ENCODE results near the gene CSTPP1.
"Not testable (repeated sequence)": the region's sequence is repeated elsewhere in the genome, so short reads cannot be mapped to it uniquely, and the experiment has no call there.

The CSTPP1 gene

GRCh38 chr11:47071791-47072261, 135.3 kb downstream of the CSTPP1 start:
- no peaks in the 10 kb centered on the region for H3K27me3 ChIP-seq (ENCODE audit: insufficient read depth, insufficient read length)
- no peak overlapping the region for H3K4me3 ChIP-seq (ENCODE audit: insufficient read length, low read depth)
- H3K4me1 ChIP-seq (ENCODE audit: insufficient read depth, insufficient read length) = no peaks in the 10 kb centered on the region
- TF ChIP-seq ZNF274 (IDR thresholded peaks at IDR 0.05; ENCODE audit: low read depth, low read length) = no peak
- no peak for TF ChIP-seq SUZ12 (IDR thresholded peaks at IDR 0.05; ENCODE audit: extremely low read depth, insufficient read depth, insufficient read length)
- H3K9me3 ChIP-seq (ENCODE audit: insufficient read depth, low read length) = no peaks in the 10 kb centered on the region
- no peak overlapping the region for H3K9ac ChIP-seq (ENCODE audit: insufficient read length, low read depth)
- no peaks in the 10 kb centered on the region for H3K36me3 ChIP-seq (ENCODE audit: insufficient read depth, insufficient read length, low read length)
- DNase-seq (ENCODE audit: low read depth, low spot score) = no peak

GRCh38 chr11:47078751-47079521, 142.4 kb downstream of the CSTPP1 start:
- H3K36me3 ChIP-seq (ENCODE audit: insufficient read depth, insufficient read length, low read length) = peaks cover 2% of the 10 kb centered on the region
- DNase-seq (ENCODE audit: low read depth, low spot score) = no peak
- H3K4me1 ChIP-seq (ENCODE audit: insufficient read depth, insufficient read length) = no peaks in the 10 kb centered on the region
- no peaks in the 10 kb centered on the region for H3K27me3 ChIP-seq (ENCODE audit: insufficient read depth, insufficient read length)
- H3K4me3 ChIP-seq (ENCODE audit: insufficient read length, low read depth) = no peak overlapping the region
- TF ChIP-seq YY1 (IDR thresholded peaks at IDR 0.05; ENCODE audit: insufficient read depth, insufficient read length) (no peak), ZNF274 (IDR thresholded peaks at IDR 0.05; ENCODE audit: low read depth, low read length) (no peak), SUZ12 (IDR thresholded peaks at IDR 0.05; ENCODE audit: extremely low read depth, insufficient read depth, insufficient read length) (no peak)
- no peak overlapping the region for H3K9ac ChIP-seq (ENCODE audit: insufficient read length, low read depth)
- H3K9me3 ChIP-seq (ENCODE audit: insufficient read depth, low read length) = no peaks in the 10 kb centered on the region

GRCh38 chr11:47080775-47081174, 144.2 kb downstream of the CSTPP1 start:
- not testable (repeated sequence) for DNase-seq (ENCODE audit: low read depth, low spot score); H3K36me3 ChIP-seq (ENCODE audit: insufficient read depth, insufficient read length, low read length); H3K9me3 ChIP-seq (ENCODE audit: insufficient read depth, low read length)

GRCh38 chr11:47083913-47084312, 147.4 kb downstream of the CSTPP1 start:
- H3K4me1 ChIP-seq (ENCODE audit: insufficient read depth, insufficient read length) = no peaks in the 10 kb centered on the region
- H3K9ac ChIP-seq (ENCODE audit: insufficient read length, low read depth) = no peak overlapping the region
- no peak overlapping the region for H3K4me3 ChIP-seq (ENCODE audit: insufficient read length, low read depth)
- H3K9me3 ChIP-seq (ENCODE audit: insufficient read depth, low read length) = no peaks in the 10 kb centered on the region
- H3K36me3 ChIP-seq (ENCODE audit: insufficient read depth, insufficient read length, low read length) = peaks cover 2% of the 10 kb centered on the region
- H3K27me3 ChIP-seq (ENCODE audit: insufficient read depth, insufficient read length) = no peaks in the 10 kb centered on the region
- TF ChIP-seq SUZ12 (IDR thresholded peaks at IDR 0.05; ENCODE audit: extremely low read depth, insufficient read depth, insufficient read length) = no peak
- TF ChIP-seq ZNF274 (IDR thresholded peaks at IDR 0.05; ENCODE audit: low read depth, low read length) = no peak
- TF ChIP-seq YY1 (IDR thresholded peaks at IDR 0.05; ENCODE audit: insufficient read depth, insufficient read length) = no peak
- DNase-seq (ENCODE audit: low read depth, low spot score) = no peak

More at GRCh38 chr11:47080775-47081174, 144.2 kb downstream of the CSTPP1 start:
- H3K9ac ChIP-seq (ENCODE audit: insufficient read length, low read depth); H3K4me1 ChIP-seq (ENCODE audit: insufficient read depth, insufficient read length); H3K4me3 ChIP-seq (ENCODE audit: insufficient read length, low read depth); H3K27me3 ChIP-seq (ENCODE audit: insufficient read depth, insufficient read length): not testable (repeated sequence)

DNA sequence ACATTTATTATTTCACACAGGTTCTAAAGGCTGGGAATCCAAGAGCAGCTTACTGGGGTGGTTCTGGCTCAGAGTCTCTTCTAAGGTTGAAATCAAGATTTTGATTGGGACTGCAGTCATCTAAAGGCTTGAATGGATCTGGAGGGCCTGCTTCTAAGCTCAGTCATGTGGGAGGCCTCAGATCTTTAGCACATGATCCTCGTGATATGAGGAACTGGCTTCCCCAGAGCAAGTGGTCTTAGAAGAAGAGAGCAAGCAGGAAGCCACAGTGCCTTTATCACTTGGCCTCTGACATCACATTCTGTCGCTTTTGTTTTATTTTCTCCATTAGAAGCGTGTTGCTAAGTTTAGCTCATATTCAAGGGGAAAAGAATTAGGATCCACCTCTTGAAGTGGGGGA, 151.2 kb downstream of the CSTPP1 start:
- Histone ChIP-seq H3K27me3 (ENCODE audit: insufficient read depth, insufficient read length) (no peaks in the 10 kb centered on the region), H3K9me3 (ENCODE audit: insufficient read depth, low read length) (no peaks in the 10 kb centered on the region), H3K9ac (ENCODE audit: insufficient read length, low read depth) (no peak overlapping the region), H3K36me3 (ENCODE audit: insufficient read depth, insufficient read length, low read length) (no peaks in the 10 kb centered on the region), H3K4me3 (ENCODE audit: insufficient read length, low read depth) (no peak overlapping the region), H3K4me1 (ENCODE audit: insufficient read depth, insufficient read length) (no peaks in the 10 kb centered on the region)
- no peak for DNase-seq (ENCODE audit: low read depth, low spot score)
- TF ChIP-seq SUZ12 (IDR thresholded peaks at IDR 0.05; ENCODE audit: extremely low read depth, insufficient read depth, insufficient read length) (no peak), ZNF274 (IDR thresholded peaks at IDR 0.05; ENCODE audit: low read depth, low read length) (no peak), YY1 (IDR thresholded peaks at IDR 0.05; ENCODE audit: insufficient read depth, insufficient read length) (no peak)

GRCh38 chr11:47093541-47093940, 157.0 kb downstream of the CSTPP1 start:
- H3K9me3 ChIP-seq (ENCODE audit: insufficient read depth, low read length) = no peaks in the 10 kb centered on the region; the same call in 1 of the 2 replicates
- H3K36me3 ChIP-seq (ENCODE audit: insufficient read depth, insufficient read length, low read length) = no peaks in the 10 kb centered on the region
- TF ChIP-seq ZNF274 (IDR thresholded peaks at IDR 0.05; ENCODE audit: low read depth, low read length) (no peak), YY1 (IDR thresholded peaks at IDR 0.05; ENCODE audit: insufficient read depth, insufficient read length) (no peak), SUZ12 (IDR thresholded peaks at IDR 0.05; ENCODE audit: extremely low read depth, insufficient read depth, insufficient read length) (no peak)
- H3K4me1 ChIP-seq (ENCODE audit: insufficient read depth, insufficient read length) = no peaks in the 10 kb centered on the region
- no peak overlapping the region for H3K9ac ChIP-seq (ENCODE audit: insufficient read length, low read depth)
- no peak overlapping the region for H3K4me3 ChIP-seq (ENCODE audit: insufficient read length, low read depth)
- no peak for DNase-seq (ENCODE audit: low read depth, low spot score)
- no peaks in the 10 kb centered on the region for H3K27me3 ChIP-seq (ENCODE audit: insufficient read depth, insufficient read length)

- not testable (repeated sequence) for H3K9me3 ChIP-seq (ENCODE audit: insufficient read depth, low read length); H3K9ac ChIP-seq (ENCODE audit: insufficient read length, low read depth); H3K4me3 ChIP-seq (ENCODE audit: insufficient read length, low read depth); H3K4me1 ChIP-seq (ENCODE audit: insufficient read depth, insufficient read length); H3K36me3 ChIP-seq (ENCODE audit: insufficient read depth, insufficient read length, low read length); DNase-seq (ENCODE audit: low read depth, low spot score); H3K27me3 ChIP-seq (ENCODE audit: insufficient read depth, insufficient read length)
These were observed 160.3 kb downstream of the CSTPP1 start for GRCh38 chr11:47096871-47097270.

DNA sequence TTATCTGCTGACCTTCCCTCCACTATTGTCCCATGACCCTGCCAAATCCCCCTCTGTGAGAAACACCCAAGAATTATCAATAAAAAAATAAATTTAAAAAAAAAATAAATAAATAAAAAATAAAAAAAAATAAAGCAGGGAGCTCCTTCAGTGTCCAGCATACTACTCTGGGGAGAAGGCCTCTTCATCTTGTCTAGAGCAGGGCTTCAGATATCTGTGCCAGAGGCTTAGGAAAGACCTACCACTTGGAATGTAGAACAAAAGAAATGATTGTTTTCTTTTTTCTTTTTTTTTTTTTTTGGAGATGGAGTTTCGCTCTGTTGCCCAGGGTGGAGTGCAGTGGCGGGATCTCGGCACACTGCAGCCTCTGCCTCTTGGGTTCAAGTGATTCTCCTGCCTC, 161.7 kb downstream of the CSTPP1 start:
- H3K36me3 ChIP-seq (ENCODE audit: insufficient read depth, insufficient read length, low read length); H3K4me1 ChIP-seq (ENCODE audit: insufficient read depth, insufficient read length); H3K4me3 ChIP-seq (ENCODE audit: insufficient read length, low read depth); H3K9me3 ChIP-seq (ENCODE audit: insufficient read depth, low read length); H3K27me3 ChIP-seq (ENCODE audit: insufficient read depth, insufficient read length); DNase-seq (ENCODE audit: low read depth, low spot score); H3K9ac ChIP-seq (ENCODE audit: insufficient read length, low read depth): not testable (repeated sequence)
